GM08714 (cell line): Measurements from ENCODE around the gene ABCA8.

Experiments
- H3K4me3 ChIP-seq: fragments of 200-500 bp; sonication (Bioruptor generic); 2 replicates; pipeline ENCODE4 v1.5.1; 2014; ENCODE audit warnings: mild to moderate bottlenecking, low read length, inconsistent platforms
- ZNF274 ChIP-seq: IDR thresholded peaks from 2 replicates; pipeline ENCODE4 v1.6.1; 2012; ENCODE audit warnings: mild to moderate bottlenecking, low read depth, low read length

The ABCA8 gene

DNA sequence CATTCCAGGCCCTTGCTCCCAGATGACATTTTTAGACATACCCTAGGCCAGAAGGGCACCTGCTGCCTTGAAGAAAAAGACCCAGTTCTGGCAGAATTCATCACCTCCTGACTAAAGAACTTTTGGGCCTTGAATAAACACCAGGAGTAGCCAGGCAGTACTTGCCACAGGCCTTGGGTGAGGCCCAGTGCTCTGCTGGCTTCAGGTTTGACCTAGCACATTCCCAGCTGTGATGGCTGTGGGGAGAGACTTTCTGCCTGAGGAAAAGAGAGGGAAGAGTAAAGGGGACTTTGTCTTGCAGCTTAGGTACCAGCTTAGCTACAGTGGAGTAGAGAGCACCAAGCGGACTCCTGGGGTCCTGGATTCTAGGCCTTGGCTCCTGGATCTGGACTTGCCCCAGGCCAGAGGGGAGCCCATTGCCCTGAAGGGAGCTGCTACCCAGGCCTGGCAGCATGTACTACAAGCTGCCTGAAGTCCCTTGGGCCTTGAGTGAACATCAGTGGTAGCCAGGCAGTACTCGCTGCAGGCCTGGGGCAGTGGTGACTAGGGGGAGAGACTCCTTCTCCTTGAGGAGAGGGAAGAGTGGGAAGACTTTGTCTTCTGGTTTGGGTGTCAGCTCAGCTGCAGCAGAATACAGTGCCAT lies 44.3 kb downstream of the ABCA8 start:
- no peak overlapping the region for H3K4me3 ChIP-seq
- no peak for TF ChIP-seq ZNF274

DNA sequence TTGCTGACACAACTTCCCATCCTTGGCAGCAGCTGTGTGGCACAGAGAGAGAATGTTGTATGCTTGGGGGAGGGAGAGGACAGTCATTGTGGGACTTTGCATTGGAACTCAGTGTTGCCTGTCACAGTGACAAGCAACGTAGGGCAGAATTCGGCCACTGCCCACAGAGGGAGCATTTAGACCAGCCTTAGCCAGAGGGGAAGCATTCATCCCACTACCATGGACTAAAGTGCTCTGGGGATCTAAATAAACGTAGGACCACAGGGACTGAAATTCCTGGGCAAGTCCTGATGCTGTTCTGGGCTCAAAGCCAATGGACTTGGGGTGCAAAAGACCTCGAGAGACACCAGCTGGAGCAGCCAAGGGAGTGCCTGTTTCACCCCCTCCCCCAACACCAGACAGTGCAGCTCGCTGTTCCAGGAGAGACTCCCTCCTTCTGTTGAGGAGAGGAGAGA lies 44.9 kb downstream of the ABCA8 start:
- no peak for TF ChIP-seq ZNF274
- H3K4me3 ChIP-seq: no peak overlapping the region

DNA sequence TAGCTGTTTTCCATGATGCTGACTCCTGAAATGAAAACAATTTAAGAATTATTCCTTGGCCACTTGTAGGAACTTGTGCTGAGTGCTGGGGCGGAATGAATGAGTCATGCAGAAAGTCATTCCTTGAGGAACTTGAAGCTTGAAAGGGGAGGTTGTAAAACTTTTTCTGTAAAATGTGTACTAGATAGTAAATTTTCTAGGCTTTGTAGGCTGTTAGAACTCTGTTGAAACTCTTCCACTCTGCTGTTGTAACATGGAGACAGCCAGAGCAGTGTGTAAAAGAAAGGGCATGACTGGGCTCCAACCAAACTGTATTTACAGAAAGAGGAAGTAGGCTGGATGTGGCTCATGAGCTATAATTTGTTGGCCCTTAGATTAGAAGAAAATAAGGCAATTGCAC lies 46.1 kb downstream of the ABCA8 start:
- no peak overlapping the region for H3K4me3 ChIP-seq
- TF ChIP-seq ZNF274: no peak

DNA sequence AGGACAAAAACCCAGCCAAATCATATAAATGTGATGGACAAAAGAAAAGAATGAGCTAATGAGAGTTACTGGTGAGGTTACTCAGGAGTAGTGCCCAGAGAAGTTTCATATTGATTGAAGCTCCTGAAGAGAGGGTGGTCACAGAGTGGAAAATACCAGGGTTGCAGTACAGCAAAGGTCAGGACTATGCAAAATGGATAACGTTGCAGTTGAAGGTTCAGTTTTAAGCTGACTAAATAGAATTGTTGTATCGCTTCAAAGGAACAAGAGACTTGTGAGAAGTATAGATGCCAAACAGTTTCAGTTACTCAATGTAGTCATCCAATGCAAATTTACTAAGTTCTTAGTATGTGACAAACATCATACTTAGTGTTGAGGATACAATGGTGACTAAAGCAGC lies 47.1 kb downstream of the ABCA8 start:
- no peak for TF ChIP-seq ZNF274
- no peak overlapping the region for H3K4me3 ChIP-seq

DNA sequence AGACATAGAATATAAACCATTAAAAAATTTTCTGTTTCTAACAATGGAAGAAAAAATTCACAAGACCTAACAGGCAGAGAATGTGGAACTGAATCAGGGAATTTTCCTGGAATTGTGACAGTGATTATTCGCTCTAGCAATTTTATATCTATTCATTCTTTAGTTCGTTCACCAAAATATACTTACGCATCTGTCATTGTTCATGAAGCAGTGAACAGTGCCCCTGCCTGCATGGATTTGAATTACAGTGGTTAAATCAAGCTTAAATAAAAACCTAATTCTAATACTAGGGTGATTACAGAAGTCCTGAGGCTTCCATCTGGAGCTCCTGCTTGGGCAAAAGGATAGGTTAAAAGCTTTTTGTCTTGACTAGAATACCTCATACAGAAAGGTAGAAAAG lies 48.6 kb downstream of the ABCA8 start:
- H3K4me3 ChIP-seq: no peak overlapping the region
- no peak for TF ChIP-seq ZNF274

DNA sequence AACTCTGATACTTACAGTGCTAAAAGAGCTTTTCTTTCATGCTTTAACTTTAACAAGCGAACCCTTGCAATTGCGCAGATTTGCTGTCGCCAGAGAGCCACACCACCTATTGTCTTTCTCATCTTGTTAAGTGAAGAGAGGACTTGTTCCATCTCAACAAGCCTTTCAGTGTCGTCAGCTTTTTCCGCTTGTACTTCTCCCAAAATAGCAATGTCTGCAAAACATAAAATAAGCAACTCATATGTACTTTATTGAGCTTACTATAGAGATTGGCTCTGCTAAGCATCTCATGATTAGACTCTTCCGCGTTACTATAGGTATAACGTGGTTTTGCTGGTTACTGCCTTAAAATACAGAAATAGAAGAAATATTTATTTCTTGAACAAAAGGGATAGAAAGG lies 51.9 kb downstream of the ABCA8 start:
- no peak for TF ChIP-seq ZNF274
- H3K4me3 ChIP-seq: no peak overlapping the region

DNA sequence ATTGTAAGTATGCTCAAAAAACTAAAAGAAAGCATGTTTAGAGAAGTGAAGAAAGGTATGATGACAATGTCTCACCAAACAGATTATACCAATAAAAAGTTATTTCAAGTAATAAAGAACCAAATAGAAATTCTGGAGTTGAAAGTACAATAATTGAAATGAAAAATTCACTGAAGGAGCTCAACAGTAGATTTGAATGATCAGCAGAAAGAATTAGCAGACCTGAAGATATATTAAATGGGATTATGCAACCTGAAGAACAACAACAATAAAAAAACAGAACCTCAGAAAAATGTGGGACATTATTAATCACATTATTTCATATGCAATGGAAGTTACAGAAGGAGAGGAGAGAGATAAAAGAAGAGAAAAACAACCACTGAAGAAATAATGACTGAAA lies 57.6 kb downstream of the ABCA8 start:
- no peak for TF ChIP-seq ZNF274
- H3K4me3 ChIP-seq: no peak overlapping the region

DNA sequence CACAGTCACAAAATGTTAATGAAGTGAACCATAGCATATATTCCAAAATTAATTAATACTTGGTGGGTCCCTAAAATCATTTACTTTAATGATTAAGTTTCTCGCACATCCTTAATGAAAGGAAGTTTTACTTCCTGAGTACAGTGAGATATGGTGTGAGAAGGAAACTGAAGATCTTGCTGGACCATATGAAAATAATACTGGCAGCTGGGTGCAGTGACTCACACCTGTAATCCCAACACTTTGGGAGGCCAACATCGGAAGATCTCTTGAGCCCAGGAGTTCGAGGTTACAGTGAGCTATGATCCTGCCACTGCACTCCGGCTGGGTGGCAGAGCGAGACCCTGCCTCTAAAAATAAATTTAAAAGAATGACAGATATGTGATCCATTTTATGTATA lies 62.5 kb downstream of the ABCA8 start:
- TF ChIP-seq ZNF274: no peak

DNA sequence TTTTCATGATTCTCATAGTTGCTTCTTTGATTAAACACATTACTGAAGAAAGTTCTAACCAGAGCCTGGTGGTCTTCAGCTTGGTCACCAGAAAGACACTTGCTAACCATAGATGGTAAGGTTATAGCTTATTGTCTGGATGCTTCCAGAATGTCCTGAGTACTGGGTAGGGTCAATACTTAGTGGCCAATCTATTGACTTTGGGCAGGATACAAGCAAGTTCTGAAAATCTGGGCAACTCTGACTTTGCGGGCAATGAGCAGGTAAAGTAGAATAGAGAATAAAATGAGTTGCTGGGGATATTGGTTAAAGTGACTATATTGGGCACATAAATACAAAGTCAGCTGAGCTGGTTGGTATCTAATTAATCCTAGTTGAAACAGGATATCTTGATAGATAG lies 63.0 kb downstream of the ABCA8 start:
- no peak for TF ChIP-seq ZNF274
- H3K4me3 ChIP-seq: no peak overlapping the region

More for the DNA sequence above, 62.5 kb downstream of the ABCA8 start:
- no peak overlapping the region for H3K4me3 ChIP-seq

DNA sequence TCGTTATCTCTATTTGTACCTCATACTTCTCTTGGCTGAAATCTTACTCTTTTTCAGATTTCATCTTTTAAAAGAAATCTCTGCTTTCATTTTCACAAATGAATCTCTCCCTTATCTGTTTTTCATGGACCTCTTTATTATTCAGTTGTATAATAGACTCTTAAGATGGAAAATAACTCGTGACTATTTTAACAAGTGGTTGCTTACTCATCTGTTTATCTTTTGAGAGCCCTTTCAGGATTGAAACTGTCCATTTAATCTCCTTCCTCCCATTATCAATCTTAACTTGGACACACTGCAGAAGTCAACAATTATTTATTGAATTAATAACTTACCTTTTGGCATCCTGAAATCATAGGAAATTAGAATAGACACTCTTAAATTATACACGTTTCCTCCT lies 68.8 kb downstream of the ABCA8 start:
- H3K4me3 ChIP-seq: no peak overlapping the region
- no peak for TF ChIP-seq ZNF274

DNA sequence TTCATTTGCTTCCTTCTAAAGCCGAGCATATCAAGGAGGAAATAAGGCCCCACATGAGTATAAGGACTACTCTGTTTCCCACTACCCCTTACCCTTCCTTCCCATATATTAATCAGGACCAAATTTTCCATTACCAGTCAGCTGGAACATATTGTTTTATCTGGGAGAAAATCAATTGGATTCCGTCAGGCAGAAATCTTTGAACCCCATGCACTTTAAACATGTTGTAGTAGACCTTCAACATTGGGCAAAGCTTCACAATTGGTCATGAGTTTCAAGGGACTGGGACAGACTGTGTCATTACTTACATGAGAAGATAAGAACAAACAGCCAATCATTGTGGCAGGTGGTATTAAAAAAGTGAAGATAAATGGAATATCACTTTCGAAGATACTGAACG lies 70.3 kb downstream of the ABCA8 start:
- no peak overlapping the region for H3K4me3 ChIP-seq
- no peak for TF ChIP-seq ZNF274

DNA sequence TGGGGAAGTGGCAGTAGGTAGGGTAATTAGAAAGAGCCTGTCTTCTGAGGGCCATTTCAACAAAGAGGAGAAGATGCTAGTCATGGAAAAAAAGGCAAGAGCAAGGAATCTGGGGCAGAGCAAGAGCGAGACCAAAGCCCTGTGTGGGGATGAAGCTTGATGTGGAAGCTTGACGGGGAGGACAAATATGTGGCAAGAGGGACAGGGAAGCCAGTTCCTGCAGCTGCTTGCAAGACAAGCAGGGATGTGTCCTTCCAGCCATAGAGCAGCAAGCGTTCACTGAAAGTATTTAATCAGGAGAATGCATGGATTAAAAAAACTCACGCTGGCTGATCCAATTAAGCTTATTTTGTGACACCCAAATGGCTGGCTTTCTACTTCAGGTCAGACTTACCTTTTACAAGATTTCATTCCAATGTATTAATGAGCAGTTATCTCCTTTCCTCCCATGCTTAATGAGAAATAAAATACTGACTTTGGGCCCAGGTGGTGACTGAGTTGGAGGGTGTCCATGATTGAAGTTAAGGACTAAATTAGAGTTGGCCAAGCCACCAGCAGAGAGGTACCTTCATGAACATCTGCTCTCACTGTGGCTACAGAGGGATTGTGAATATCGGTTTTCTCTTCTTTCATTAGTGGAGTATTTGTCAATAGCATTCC lies 76.8 kb downstream of the ABCA8 start:
- TF ChIP-seq ZNF274: no peak
- H3K4me3 ChIP-seq: no peak overlapping the region

DNA sequence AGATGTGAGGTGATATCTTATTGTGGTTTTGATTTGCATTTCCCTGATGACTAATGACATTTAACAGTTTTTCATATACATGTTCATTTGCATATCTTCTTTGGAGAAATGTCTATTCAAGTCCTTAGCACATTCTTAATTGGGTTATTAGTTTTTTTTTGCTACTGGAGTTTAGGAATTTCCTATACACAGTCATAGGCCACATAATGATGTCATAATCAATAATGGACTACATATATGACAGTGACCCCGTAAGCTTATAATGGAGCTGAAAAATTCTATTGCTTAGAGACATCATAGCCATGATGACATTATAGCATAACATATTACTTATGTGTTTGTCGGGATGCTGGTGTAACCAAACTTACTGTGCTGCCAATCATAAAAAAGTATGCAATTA lies 83.7 kb downstream of the ABCA8 start:
- no peak for TF ChIP-seq ZNF274
- no peak overlapping the region for H3K4me3 ChIP-seq

DNA sequence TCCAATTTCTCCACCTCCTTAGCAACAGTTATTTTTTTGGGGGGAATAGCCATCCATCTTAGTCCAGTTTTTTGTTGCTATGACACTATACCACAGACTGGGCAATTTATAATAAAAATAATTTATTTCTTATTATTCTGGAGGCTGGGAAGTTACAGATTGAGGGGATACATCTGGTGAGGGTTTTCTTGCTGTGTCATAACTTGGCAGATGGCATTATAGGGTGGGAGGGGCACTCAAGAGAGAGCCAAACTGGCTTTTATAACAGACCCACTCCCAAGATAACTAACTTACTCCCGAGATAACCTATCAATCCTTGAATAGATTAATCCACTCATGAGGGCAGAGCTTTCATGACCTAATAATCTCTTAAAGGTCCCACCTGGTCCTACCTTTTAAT lies 84.2 kb downstream of the ABCA8 start:
- H3K4me3 ChIP-seq: no peak overlapping the region
- no peak for TF ChIP-seq ZNF274

DNA sequence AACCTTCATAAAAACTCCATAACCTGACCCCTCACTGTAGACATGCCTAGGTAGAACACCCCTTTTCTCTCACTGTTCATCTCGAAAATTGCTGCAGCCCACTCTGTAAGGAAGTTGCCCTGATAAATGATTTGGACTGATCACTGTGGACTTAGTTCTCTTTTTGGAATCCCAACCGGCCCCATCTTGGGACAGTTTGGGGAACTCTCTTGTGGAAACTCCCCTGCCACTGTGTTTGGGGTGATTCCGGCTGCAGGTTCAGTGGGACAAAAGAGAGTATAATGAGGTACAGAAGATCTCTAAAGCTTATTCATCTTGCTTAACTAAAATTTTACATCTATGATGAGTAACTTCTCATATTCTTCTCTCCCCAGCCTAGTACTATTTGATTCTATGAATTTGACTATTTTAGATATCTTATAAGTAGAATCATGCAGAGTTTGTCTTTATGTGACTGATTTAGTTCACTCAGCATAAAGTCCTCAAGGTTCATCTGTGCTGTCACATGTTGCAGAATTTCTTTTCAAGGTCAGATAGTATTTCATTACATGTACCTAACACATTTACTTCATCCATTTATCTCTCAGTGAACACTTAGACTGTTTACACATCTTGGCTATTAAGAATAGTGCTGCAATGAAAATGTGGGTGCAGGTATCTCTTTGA lies 84.9 kb downstream of the ABCA8 start:
- no peak for TF ChIP-seq ZNF274
- H3K4me3 ChIP-seq: no peak overlapping the region
